Peyer's patch (tissue), 4 donors: ENCODE results near the gene ILF2.
"Not testable (repeated sequence)": the region's sequence is repeated elsewhere in the genome, so short reads cannot be mapped to it uniquely, and the experiment has no call there.

Experiments used
- POLR2A ChIP-seq, 2 donors: fragments of 450-650 bp; IDR thresholded peaks; one replicate each; pipeline ENCODE4 v1.5.1; 2017; ENCODE audit warnings: antibody characterized with exemption in 2 of 2, mild to moderate bottlenecking in 2 of 2, moderate library complexity in 2 of 2
- TF ChIP-seq, protein P1 (sequence below), 6 experiments: fragments of 450-650 bp in 4 of 6; fragments of 200-600 bp in 2 of 6; sonication (generic) in 1 of 6; IDR thresholded peaks; one replicate each; pipeline ENCODE4 v1.5.1; 2017 to 2019; ENCODE audit warnings: antibody characterized with exemption in 6 of 6, mild to moderate bottlenecking in 3 of 6, moderate library complexity in 1 of 6

GRCh38 chr1:153668672-153669071 lies 2.1 kb downstream of the ILF2 start:
- TF ChIP-seq, protein P1, sequence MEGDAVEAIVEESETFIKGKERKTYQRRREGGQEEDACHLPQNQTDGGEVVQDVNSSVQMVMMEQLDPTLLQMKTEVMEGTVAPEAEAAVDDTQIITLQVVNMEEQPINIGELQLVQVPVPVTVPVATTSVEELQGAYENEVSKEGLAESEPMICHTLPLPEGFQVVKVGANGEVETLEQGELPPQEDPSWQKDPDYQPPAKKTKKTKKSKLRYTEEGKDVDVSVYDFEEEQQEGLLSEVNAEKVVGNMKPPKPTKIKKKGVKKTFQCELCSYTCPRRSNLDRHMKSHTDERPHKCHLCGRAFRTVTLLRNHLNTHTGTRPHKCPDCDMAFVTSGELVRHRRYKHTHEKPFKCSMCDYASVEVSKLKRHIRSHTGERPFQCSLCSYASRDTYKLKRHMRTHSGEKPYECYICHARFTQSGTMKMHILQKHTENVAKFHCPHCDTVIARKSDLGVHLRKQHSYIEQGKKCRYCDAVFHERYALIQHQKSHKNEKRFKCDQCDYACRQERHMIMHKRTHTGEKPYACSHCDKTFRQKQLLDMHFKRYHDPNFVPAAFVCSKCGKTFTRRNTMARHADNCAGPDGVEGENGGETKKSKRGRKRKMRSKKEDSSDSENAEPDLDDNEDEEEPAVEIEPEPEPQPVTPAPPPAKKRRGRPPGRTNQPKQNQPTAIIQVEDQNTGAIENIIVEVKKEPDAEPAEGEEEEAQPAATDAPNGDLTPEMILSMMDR (IDR thresholded peaks at IDR 0.05): not testable (repeated sequence)
- not testable (repeated sequence) for TF ChIP-seq POLR2A (IDR thresholded peaks at IDR 0.05)
